ENCODE measurements around the gene ZCCHC7. TPM values are rescaled to one million over a fixed set of nuclear protein-coding genes. Genes with fewer than 3 reads are reported as not detected.

The ZCCHC7 gene
- total RNA-seq, 4 donors from 2014 or later, result 4.8 to 11.2 (median 6.9) TPM

DNA sequence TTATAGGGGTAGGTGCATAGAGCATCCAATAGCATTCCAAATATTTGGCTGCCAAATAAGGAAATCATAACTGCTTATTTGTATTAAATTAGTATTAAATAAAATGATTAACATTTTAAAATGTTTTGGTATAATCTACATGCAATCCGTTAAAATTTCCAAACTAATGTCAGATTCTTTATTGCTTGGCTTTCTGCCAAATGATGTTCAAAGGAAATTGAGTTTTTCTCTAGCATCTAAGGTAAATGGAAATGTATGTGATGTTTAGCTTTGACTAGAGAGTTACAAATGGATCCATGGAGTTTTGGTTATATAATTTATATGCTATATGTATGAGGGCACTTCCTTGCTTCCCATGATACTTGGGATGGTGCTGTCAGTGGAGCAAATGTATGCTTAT is 121.7 kb downstream of the ZCCHC7 start:
- intact Hi-C loops (cut with DNase I; ENCODE audit: low total_unique reads), result no loop called here
- Histone ChIP-seq H3K4me1 (peaks cover 0 to 10% of the 10 kb centered on the region in 2 donors), H3K36me3 (no peaks in the 10 kb centered on the region), H3K27ac (no peak overlapping the region), H3K9me3 (no peaks in the 10 kb centered on the region), H3K4me3 (no peak overlapping the region), H3K27me3 (no peaks in the 10 kb centered on the region)
- ATAC-seq (no peak), DNase-seq (no peak)
- TF ChIP-seq, protein P1, sequence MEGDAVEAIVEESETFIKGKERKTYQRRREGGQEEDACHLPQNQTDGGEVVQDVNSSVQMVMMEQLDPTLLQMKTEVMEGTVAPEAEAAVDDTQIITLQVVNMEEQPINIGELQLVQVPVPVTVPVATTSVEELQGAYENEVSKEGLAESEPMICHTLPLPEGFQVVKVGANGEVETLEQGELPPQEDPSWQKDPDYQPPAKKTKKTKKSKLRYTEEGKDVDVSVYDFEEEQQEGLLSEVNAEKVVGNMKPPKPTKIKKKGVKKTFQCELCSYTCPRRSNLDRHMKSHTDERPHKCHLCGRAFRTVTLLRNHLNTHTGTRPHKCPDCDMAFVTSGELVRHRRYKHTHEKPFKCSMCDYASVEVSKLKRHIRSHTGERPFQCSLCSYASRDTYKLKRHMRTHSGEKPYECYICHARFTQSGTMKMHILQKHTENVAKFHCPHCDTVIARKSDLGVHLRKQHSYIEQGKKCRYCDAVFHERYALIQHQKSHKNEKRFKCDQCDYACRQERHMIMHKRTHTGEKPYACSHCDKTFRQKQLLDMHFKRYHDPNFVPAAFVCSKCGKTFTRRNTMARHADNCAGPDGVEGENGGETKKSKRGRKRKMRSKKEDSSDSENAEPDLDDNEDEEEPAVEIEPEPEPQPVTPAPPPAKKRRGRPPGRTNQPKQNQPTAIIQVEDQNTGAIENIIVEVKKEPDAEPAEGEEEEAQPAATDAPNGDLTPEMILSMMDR (IDR thresholded peaks at IDR 0.05 in 4 of 5, conservative IDR thresholded peaks at IDR 0.05 in 1 of 5), result no peak
- no peak for TF ChIP-seq POLR2A (IDR thresholded peaks at IDR 0.05)
- in situ Hi-C loops (cut with MboI; ENCODE audit: low sequenced_read_pairs in 4 of 4), result no loop called here

DNA sequence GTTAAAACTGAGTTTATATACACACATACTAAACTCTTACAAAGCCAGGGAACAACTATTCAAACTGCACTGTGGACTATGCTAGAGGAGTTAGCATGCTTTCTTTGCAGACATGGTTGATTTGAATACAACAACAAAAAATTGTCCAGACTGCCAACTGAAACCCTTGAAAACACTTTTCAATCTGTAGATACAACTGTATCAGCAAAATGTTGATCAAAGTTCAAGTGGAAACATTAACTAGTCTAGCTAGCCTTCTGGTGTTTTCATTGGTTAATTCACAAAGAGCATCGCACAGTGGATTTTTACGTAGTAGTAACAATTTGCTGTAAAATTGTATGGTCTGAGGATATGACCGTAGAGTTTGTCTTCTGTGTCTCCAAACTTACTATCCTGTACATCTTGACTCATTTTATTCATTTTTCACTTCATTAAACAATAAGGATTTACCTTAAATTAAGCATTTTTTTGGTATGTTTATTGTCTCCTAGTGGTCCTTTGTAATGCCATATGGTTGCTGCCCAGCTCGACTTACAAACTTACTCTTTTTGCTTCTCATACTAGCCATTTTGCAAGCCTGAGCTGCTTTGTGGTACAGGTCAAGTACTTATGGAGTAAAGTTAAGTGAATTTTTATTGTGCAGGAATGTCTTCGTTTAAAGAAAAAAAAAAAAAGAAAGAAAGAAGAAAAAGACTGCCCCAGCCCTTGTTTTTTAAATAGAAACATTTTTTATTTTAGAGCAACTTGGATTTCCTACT is 123.4 kb downstream of the ZCCHC7 start:
- H3K27ac ChIP-seq, result no peak overlapping the region
- no peaks in the 10 kb centered on the region for H3K36me3 ChIP-seq
- no peak for DNase-seq
- in situ Hi-C loops (cut with MboI; ENCODE audit: low sequenced_read_pairs in 4 of 4) (no loop called here), intact Hi-C loops (cut with DNase I; ENCODE audit: low total_unique reads) (no loop called here)
- TF ChIP-seq POLR2A (IDR thresholded peaks at IDR 0.05), result no peak
- TF ChIP-seq, protein P1 (IDR thresholded peaks at IDR 0.05 in 4 of 5, conservative IDR thresholded peaks at IDR 0.05 in 1 of 5), result no peak
- no peak overlapping the region for H3K4me3 ChIP-seq
- H3K4me1 ChIP-seq, result peaks cover 0 to 10% of the 10 kb centered on the region in 2 donors
- H3K27me3 ChIP-seq, result no peaks in the 10 kb centered on the region
- no peak for ATAC-seq
- H3K9me3 ChIP-seq, result no peaks in the 10 kb centered on the region

DNA sequence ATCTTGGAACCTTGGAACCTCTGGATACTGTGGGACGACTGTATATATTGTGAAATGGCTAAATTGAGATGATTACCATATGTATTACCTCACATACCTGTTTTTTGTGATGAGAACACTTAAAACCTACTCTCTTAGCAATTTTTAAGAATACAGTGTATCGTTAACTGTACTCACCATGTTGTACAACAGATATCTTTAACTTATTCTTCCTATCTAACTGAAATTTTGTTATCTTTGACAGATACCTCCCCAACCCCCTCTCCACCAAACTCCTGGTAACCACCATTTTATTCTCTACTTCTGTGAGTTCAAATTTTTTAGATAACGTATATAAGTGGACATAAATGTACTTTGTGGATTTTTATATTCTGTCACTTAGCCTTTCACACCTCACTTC is 126.5 kb downstream of the ZCCHC7 start:
- TF ChIP-seq, protein P1 (IDR thresholded peaks at IDR 0.05 in 4 of 5, conservative IDR thresholded peaks at IDR 0.05 in 1 of 5), result no peak
- TF ChIP-seq POLR2A (IDR thresholded peaks at IDR 0.05), result no peak
- H3K27ac ChIP-seq, result no peak overlapping the region
- no peaks in the 10 kb centered on the region for H3K9me3 ChIP-seq
- H3K4me3 ChIP-seq, result no peak overlapping the region
- peaks cover 0 to 10% of the 10 kb centered on the region in 2 donors for H3K4me1 ChIP-seq
- H3K36me3 ChIP-seq, result no peaks in the 10 kb centered on the region
- in situ Hi-C loops (cut with MboI; ENCODE audit: low sequenced_read_pairs in 4 of 4), result no loop called here
- H3K27me3 ChIP-seq, result no peaks in the 10 kb centered on the region
- intact Hi-C loops (cut with DNase I; ENCODE audit: low total_unique reads), result no loop called here
- DNase-seq (no peak), ATAC-seq (no peak)

DNA sequence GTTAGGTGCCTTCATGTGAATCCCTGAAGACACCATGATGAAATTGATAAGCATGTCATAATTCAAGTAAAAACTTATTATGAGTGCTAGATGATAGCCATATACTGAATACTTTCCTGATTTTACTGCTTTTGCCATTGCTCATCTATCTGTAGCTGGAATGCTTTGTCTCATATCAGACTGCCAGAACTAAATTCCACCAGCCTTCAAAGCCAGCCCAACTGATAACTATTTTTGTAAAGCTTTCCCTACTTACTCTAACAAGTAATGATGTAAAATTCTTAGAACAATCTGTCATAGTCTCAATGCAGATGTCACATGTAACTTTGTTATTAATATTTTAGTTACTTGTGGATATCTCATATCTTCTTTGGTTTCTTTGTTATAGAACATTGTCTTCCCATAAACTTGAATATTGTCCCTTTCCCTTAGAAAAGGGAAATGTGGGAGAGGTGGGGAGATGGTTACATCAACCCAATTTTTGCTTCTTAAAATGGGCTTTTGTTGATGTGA is 128.3 kb downstream of the ZCCHC7 start:
- in situ Hi-C loops (cut with MboI; ENCODE audit: low sequenced_read_pairs in 4 of 4), result no loop called here
- DNase-seq (no peak), ATAC-seq (no peak)
- H3K36me3 ChIP-seq, result no peaks in the 10 kb centered on the region
- no peaks in the 10 kb centered on the region for H3K9me3 ChIP-seq
- no peak overlapping the region for H3K27ac ChIP-seq
- intact Hi-C loops (cut with DNase I; ENCODE audit: low total_unique reads), result no loop called here
- no peaks in the 10 kb centered on the region for H3K27me3 ChIP-seq
- no peak for TF ChIP-seq POLR2A (IDR thresholded peaks at IDR 0.05)
- TF ChIP-seq, protein P1 (IDR thresholded peaks at IDR 0.05 in 4 of 5, conservative IDR thresholded peaks at IDR 0.05 in 1 of 5), result no peak
- H3K4me1 ChIP-seq, result peaks cover 0 to 10% of the 10 kb centered on the region in 2 donors
- H3K4me3 ChIP-seq, result no peak overlapping the region

All from gastrocnemius medialis (tissue), 4 donors.